Fibroblast of skin of right quadriceps (primary cell): Measurements from ENCODE around the gene UVSSA.
"Not testable (repeated sequence)": the region's sequence is repeated elsewhere in the genome, so short reads cannot be mapped to it uniquely, and the experiment has no call there.

Source experiments
- DNase-seq: peaks from one replicate; pipeline ENCODE4 v3.0.0-alpha.2; 2013

Gene UVSSA

DNA sequence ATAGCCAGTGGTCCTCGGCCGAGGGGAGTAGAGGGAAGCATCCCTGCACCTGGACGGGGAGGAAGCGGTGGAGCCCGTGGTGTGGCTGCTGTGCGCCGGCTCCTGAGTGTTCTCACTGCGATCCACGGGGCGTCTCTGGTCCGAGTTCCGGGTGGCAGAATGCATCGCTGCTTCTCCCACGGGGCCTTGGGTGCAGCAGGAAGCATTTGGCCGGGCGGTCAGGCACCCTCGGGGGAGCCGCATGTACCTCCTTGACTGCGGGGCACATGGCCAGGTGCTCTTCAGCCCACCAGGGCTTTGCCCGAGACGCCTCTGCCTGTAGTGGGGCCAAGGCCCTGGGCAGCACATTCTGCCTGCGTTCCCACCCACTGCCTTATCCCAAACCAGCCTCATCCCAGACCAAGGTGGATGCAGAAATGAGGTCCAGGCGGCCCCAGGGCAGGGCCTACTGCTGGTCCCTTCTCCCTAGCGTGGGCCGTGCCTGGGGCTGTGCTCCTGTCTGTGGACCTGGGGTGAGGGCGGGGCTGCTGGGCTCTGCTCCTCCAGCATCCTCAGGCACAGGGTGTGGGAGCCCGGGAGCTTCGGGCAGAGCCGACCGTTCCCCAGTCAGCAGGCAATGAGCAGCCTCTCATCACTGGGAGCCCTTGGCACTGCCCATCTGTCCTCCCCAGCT, 31.7 kb downstream of the UVSSA start:
- no peak for DNase-seq

DNA sequence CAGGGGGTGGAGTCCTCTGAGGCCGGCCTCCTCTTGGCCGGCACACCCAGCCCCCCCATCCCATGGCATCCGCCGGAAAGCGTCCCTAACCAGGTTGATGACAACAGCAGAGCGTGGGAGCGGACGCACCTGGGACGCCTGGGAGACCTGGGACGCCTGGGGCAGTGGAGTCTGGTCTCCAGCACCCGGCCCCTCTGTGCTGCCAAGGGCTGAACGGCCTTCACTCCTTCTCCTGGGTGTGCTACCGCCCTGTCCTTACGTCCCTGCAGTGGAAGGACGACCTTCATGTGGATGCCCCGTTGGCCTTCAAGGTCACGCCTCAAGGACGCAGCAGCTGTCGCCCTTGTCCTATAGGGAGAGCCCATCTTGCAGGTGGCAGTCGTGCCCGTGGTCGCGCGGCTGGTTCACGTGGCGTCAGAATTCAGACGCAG, 32.4 kb downstream of the UVSSA start:
- DNase-seq, result no peak

DNA sequence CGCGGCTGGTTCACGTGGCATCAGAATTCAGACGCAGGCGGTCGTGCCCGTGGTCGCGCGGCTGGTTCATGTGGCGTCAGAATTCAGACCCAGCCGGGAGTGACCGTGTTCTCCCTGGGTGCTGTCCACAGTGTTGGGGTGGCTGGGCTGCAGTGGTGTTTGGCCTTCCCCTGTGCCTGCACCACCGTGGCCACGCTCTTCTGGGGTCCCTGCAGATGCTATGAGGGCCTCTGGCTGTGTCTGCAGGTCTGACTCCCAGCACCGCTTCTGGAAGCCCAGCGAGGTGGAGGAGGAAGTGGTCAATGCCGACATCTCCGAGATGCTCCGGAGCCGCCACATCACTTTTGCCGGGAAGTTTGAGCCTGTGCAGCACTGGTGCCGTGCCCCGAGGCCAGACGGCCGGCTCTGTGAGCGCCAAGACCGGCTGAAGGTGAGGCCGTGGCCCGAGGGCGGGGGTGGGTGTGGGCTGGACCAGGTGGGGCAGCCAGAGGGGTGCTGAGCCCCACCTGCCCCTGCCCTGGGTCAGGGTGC, 32.9 kb downstream of the UVSSA start:
- no peak for DNase-seq

DNA sequence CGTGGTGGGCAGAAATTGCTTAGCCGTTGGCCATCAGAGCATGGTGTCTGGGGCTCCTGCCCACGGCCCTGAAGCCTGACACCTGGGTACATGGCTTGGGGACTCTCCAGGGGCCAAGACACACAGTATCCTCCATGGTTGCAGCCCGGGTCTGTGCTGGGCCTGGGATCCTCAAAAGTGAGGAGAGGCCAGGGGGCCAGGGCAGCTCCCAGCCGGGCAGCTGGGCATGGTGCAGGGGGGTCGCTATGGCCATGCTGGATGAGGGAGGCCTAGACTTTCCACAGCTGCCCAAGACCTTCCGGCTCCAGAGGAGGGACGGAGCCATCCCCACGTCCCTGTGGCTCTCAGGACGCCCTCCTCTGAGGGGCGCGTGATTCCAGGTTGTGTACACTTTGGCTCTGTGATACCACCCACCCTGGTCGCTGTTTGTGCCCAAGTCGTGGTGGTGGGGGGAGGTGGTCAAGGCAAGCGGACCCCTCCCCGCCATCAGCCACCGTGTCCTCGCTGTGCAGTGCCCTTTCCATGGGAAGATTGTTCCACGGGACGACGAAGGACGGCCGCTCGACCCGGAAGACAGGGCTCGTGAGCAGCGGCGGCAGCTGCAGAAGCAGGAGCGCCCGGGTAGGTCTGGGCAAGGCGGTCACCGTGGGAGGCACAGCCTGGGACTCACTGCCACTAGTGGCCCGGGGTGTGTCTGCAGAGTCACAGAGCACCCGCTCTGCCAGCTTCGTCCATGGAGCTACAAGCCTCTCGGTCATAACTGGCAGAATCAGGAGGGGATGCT, 33.6 kb downstream of the UVSSA start:
- DNase-seq, result no peak

DNA sequence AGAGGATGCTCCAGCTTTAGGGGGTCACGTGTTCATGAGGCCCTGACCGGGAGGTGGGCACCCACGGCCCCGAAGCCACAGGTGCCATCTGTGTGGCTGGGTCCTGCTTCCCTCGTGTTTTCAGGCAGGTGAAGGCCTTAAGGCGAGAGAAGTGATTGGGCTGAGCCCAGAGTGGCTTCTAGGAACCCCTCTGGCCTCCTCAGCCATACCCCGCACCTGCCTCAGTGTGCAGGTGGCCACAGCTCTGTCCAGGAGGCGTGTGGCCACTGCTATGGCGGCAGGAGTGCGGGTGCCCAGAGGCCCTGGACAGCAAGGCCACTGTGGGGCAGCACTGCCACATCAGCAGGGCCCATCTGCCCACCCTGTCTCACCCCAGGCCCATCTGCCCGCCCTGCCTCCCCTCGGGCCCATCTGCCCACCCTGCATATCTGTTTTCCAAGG, 34.2 kb downstream of the UVSSA start:
- no peak for DNase-seq

DNA sequence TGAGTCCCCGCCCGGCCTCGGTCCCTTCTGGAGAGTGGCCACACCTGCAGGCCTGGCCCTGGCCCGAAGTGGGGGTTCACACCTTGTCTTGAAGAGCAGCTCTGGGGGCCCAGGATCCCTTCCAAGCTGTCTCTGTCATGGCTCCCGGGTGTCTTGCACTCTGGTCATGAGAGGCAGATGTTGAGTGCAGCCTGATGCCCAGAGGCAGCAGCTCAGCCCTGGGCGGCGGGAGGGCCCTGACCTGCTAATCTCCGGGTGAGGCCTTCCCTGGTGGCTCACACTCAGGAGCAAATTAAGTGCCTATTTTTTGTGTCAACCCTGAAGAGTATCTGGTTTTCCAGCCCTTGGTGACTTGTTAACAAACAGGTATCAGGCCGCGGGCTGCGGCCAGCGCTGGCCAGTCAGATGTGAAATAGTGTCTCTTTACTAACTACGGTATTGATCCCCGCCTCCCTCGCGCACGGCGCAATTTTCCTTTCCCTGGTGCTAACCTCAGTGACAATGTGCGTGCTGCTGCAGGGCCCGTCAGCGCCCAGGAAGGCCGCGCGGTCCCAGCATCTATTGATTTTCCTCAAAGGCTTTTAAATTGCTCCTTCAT, 35.0 kb downstream of the UVSSA start:
- DNase-seq, result no peak

DNA sequence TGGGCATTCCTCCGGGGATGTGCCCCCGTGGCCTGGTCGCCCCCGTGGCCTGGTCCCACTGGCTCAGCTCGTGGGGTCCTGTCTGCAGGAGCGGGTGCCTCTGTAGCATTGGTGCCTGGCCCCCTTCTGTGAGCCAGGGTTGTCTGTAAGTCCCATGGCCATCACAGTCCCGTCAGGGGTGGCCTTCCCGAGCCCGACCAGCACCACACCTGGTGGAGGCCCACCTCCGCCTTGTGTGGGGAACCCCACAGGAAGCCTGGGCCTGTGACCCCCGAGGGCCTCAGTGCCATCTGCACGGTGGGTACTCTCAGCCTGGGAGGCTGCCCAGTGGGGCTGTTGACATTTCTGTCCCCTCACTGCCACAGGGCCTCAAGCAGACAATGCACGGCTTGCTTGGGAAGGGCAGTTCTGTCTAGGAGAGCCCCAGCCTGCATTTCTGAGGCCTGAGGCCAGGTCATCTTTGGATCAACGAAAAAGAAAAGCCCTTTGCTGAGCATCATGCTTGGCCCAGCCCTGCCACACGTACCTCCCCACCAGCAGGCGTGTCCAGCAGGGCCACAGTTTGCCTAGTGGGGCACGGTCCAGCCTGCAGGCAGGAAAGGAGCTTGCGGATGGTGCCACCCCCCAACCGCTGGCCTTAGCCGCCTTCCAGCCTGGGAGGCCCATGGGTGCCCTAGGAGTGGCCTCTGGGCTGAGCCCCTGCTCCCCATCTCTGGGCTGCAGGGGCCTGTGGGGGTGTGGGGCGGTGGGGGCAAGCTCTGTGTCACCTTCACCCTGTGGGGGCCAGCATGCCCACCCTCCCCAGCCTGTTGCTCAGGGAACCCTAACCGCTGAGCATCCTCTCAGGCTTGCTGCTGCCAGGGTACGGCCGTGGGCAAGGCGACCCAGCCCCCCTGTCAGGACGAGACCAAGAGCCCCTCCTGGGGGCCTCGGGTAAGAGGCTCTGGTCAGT, 36.0 kb downstream of the UVSSA start:
- no peak for DNase-seq

DNA sequence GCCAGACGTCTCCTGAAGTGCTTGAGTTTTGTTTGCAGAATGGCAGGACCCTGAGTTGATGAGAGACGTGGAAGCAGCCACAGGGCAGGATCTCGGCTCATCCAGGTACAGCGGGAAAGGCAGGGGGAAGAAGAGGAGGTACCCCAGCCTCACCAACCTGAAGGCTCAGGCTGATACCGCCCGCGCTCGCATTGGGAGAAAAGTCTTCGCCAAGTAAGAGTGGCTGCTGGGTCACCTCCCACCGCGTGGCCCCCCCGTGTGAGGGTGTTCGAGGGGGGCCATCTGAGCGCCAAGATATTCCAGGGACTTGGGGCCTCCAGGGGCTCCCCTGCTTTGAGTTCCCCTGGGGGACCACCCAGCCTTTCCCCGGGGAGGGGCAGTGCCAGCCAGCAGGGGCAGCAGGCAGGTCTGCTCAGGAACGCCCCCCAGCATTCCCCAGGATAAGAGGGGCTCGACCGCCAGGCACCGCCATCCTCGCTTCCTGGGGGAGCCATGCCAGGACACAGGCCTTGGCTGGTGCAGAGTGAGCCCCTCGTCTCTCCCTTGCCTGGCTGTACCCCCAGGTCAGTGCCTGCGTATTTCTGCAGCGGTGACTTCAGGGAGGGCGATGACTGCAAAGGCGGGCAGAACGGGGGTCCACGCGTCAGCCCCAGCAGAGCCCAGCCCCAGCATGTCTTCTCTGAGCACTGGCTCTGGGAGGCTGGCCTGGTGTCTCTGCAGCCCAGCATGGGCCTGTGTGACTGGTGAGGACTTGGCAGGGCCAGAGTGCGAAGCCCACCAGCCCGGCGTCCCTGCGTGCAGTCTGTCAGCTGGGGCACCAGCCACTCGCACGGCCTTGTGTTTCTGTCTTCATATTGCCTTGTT, 37.0 kb downstream of the UVSSA start:
- no peak for DNase-seq

DNA sequence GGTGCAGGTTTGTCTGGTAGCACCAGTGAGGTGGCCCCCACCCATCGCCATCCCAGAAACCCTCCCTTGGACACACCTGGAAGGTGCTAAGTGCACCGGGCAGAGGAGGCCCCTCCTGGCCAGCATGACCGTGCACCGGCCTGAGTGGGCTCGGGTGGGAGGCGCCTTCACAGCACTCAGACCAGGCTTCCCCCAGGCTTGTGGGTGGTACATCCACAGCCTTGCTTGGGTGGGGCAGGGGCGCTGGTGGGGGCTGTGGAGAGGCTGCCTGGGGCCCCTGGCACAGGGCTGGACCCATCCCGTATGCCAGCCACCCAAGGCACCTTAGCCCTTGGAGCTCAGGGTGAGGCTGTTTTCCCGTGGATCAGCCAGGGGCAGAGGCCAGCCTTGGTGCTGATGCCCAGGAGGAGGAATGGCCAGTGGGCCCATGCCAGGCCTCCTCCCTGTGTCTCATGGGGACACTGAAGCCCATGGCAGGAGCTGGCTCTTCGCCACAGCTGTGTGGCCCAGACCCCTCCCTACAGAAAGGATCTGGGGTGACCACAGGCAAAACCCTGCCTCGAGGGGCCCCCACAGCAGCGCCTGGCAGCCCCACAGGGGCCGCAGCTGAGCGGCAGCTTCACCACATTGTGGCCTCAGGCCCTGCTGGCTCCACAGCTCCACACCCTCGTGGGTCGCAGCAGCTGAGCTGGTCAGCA, 37.8 kb downstream of the UVSSA start:
- no peak for DNase-seq

DNA sequence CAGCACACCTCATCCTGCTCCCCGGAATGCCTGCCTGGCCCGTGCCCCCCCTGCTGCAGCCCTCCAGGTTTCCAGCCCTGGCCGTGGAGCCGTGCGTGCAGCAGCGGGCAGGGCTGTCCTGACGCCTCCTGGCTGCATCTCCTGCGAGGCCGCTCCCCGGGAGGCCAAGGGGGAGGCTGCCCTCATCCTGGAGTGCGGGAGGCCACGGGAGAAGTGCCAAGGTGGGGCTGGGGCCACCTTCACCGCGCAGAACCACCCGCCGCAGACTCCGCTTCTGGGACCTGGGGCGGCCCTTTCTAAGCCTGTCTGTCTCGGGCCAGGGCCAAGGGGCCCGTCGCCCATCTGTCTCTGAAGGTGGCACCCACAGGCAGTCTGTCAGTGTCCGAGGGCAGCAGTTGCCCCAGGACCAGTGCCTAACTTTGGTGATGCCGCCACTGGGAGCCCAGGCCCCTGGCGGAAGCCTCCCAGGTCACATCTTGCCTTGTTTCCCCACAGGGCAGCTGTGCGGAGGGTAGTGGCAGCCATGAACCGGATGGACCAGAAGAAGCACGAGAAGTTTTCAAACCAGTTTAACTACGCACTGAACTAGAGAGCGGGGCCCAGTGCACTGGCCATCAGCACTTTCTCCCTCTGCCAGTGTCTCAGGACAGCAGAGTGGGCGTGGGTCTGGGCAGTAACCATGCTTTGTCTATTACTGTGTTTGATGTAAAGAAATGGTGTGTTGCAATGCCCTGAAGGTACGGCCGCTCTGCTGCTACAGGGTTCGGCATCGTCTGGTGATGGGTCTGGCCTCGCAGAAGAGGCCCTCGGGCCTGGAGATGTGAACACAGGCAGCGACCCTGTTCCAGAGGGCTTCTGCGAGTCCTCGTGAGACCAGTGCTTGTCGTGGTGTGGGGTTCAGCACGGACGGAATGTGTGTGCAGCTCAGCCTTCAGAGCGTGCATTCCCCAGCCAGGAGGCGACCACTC, 38.6 kb downstream of the UVSSA start:
- DNase-seq, result no peak

DNA sequence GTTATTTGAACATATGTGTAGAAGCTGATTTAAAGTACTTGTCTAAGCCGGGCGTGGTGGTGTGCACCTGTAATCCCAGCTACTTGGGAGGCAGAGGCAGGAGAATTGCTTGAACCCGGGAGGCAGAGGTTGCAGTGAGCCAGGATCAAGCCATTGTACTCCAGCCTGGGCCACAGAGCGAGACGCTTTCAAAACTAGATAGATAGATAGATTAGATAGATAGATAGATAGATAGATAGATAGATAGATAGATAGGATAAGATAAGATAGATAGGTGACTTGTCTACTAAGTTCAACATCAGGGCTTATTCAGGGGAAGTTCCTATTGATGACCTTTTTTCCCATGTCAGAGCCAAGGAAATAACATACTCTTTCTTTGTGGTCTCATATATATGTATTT, 46.4 kb downstream of the UVSSA start:
- DNase-seq, result not testable (repeated sequence)

DNA sequence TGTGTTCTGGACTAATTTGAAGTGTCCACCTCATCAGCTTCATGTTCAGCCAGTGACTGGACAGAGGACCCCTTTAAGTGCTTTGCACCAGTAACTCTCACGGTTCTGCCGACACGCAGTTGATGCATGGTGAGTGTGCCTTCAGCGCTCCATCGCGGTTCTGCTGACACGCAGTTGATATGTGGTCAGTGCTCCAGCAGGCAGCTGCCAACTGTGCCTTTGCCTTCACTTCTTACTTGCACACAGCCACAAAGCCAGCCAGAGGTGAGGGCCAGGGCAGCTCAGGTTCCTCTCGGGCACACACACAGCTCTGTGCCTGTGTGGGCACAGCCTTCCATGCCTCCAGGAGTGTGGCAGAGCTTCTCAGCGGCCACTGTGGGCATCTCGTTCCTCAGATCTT, 46.9 kb downstream of the UVSSA start:
- no peak for DNase-seq

DNA sequence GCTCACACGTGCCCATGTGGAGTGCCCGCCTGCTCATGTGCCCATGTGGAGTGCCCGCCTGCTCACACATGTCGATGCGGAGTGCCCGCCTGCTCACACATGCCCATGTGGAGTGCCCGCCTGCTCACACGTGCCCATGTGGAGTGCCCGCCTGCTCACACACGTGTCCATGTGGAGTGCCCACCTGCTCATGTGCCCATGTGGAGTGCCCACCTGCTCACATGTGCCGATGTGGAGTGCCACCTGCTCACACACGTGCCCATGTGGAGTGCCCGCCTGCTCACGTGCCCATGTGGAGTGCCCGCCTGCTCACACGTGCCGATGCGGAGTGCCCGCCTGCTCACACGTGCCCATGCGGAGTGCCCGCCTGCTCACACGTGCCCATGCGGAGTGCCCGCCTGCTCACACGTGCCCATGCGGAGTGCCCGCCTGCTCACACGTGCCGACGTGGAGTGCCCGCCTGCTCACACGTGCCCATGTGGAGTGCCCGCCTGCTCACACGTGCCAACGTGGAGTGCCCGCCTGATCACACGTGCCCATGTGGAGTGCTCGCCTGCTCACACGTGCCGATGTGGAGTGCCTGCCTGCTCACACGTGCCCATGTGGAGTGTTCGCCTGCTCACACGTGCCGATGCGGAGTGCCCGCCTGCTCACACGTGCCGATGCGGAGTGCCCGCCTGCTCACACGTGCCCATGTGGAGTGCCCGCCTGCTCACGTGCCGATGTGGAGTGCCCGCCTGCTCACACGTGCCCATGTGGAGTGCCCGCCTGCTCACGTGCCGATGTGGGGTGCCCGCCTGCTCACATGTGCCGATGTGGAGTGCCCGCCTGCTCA, 47.8 kb downstream of the UVSSA start:
- not testable (repeated sequence) for DNase-seq

DNA sequence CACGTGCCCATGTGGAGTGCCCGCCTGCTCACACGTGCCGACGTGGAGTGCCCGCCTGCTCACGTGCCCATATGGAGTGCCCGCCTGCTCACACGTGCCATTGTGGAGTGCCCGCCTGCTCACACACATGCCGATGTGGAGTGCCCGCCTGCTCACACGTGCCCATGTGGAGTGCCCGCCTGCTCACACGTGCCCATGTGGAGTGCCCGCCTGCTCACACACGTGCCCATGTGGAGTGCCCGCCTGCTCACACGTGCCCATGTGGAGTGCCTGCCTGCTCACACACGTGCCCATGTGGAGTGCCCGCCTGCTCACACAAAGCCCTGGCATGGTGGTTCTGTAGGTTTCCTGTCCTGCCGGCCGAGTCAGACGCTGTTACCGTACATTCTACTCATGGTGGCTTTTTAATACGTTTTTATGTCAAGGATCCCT, 48.4 kb downstream of the UVSSA start:
- not testable (repeated sequence) for DNase-seq

DNA sequence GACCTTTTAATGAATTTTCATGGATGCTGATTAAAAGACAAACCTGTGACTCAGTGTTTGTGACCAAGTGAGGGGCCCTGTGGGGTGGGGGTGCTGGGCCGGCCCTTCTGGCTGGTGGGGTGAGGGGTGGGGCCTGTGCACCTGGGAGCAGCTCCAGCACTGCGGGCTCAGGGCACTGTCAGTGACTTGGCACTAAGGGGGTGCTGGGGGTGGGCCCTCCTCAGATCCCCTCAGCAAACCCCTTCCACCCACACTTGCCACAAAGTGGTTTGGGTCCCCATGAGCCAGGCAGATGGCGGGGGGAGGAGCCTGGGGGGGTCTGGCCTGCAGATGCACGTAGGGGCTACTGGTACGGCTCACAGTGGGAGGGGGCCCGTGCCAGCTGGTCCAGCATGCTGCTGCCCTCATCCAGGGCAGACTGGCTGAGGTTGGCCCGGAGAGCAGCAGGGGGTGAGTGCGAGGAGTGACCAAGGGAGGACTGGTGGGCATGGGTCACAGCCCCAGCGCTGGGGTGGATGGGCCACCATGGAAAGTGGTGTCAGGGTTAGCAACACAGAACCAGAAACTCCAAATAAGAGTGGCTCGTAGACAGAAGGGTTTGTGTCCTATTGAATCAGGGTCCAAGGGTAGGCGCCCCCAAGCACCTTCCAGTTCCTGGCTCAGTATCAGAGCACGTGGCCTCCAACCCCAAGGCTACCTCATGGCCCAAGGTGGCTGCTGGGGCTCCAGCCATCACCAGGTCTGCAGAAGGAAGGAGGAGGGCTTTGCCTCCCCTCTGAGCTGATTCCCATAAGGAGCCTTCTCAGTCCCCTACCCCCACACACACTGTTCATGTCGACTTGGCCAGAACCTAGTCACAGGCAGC, 49.2 kb downstream of the UVSSA start:
- DNase-seq, result no peak

DNA sequence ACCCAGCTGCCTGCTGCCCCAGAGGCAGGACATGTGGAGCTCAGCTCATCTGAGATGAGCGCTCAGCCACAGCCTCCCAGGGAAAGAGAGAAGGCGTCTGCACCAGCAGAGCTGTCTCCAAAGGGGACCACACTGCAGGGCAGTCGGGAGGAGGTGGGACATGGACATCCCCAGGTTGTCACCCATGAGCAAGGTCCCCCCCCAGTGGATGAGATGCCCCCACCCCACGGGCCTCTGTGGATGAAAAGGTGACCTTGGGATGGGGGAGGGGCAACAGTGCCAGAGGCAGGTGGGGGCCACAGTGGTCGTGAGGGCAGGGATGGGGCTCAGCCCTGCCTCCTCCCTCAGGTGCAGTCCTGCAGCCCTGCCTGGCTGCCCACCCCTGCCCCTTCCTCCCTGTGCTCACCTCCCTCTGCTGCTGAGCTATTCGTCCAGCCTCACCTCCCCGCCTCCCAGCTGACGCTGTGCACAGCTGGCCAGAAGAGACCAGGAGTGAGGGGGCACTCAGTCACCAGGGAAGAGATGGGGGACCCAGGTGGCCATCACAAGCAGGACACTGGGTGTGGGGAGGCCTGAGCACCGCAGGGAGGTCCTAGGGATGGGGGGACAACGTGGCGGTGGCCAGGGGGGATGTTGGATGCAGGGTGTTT, 49.9 kb downstream of the UVSSA start:
- DNase-seq, result no peak
